Osteoblast (primary cell): ENCODE results near the gene CEMP1. TPM values are rescaled to one million over a fixed set of nuclear protein-coding genes. Genes with fewer than 3 reads are reported as not detected.
A peak's percentile ranks its signal among the peaks of the same experiment; 100 is the strongest.

Experiments used
- DNase-seq: peaks from one replicate; pipeline ENCODE4 v3.0.0; 2011; ENCODE audit warnings: low spot score, mixed read lengths; ENCODE audit not compliant: insufficient read length; ENCODE audit errors: missing footprints
- H2AFZ ChIP-seq: 2 replicates; pipeline ENCODE4 v1.6.0; 2011; ENCODE audit warnings: mild to moderate bottlenecking, low read length
- H3K27ac ChIP-seq: 2 replicates; pipeline ENCODE4 v1.5.1; 2011; ENCODE audit warnings: mild to moderate bottlenecking, low read depth, low read length, moderate library complexity
- H3K27me3 ChIP-seq: 2 replicates; pipeline ENCODE4 v1.6.0; 2012; ENCODE audit warnings: mild to moderate bottlenecking, control low read depth, inconsistent platforms, low read length, moderate library complexity; ENCODE audit not compliant: insufficient read depth
- H3K36me3 ChIP-seq: 2 replicates; pipeline ENCODE4 v1.5.1; 2011; ENCODE audit warnings: mild to moderate bottlenecking, low read length, control low read depth, moderate library complexity; ENCODE audit not compliant: insufficient read depth
- H3K4me1 ChIP-seq: 2 replicates; pipeline ENCODE4 v1.5.1; 2011; ENCODE audit warnings: mild to moderate bottlenecking, low read length, control low read depth, moderate library complexity; ENCODE audit not compliant: insufficient read depth
- H3K4me2 ChIP-seq: 2 replicates; pipeline ENCODE4 v1.6.0; 2011; ENCODE audit warnings: mild to moderate bottlenecking, low read length; ENCODE audit not compliant: insufficient read depth
- H3K4me3 ChIP-seq: fragments of 200-600 bp; sonication (generic); 3 replicates; pipeline ENCODE4 v1.5.1; 2012; ENCODE audit warnings: mild to moderate bottlenecking, low read length, inconsistent platforms; ENCODE audit not compliant: insufficient read depth
- H3K79me2 ChIP-seq: 2 replicates; pipeline ENCODE4 v1.6.0; 2012; ENCODE audit warnings: mild to moderate bottlenecking, low read length, control low read depth, inconsistent platforms; ENCODE audit not compliant: insufficient read depth
- H3K9me3 ChIP-seq: 2 replicates; pipeline ENCODE4 v1.5.1; 2011; ENCODE audit warnings: low read depth, low read length, control low read depth
- H4K20me1 ChIP-seq: 2 replicates; pipeline ENCODE4 v1.6.0; 2012; ENCODE audit warnings: mild to moderate bottlenecking, low read length, control low read depth; ENCODE audit not compliant: insufficient read depth
- total RNA-seq: library from RNA; depleted of rRNA; stranded (reverse); fragments of >200 nt; gene quantifications from 2 replicates; pipeline ENCODE4 v1.2.3, GENCODE V29; 2012
- TF ChIP-seq, protein P1 (sequence below): IDR thresholded peaks from 2 replicates; pipeline ENCODE4 v1.5.1; 2011; ENCODE audit warnings: mild to moderate bottlenecking, low read depth, low read length, moderate library complexity; ENCODE audit errors: extremely low read depth

CEMP1 gene
- total RNA-seq, 1 donor: not detected

DNA sequence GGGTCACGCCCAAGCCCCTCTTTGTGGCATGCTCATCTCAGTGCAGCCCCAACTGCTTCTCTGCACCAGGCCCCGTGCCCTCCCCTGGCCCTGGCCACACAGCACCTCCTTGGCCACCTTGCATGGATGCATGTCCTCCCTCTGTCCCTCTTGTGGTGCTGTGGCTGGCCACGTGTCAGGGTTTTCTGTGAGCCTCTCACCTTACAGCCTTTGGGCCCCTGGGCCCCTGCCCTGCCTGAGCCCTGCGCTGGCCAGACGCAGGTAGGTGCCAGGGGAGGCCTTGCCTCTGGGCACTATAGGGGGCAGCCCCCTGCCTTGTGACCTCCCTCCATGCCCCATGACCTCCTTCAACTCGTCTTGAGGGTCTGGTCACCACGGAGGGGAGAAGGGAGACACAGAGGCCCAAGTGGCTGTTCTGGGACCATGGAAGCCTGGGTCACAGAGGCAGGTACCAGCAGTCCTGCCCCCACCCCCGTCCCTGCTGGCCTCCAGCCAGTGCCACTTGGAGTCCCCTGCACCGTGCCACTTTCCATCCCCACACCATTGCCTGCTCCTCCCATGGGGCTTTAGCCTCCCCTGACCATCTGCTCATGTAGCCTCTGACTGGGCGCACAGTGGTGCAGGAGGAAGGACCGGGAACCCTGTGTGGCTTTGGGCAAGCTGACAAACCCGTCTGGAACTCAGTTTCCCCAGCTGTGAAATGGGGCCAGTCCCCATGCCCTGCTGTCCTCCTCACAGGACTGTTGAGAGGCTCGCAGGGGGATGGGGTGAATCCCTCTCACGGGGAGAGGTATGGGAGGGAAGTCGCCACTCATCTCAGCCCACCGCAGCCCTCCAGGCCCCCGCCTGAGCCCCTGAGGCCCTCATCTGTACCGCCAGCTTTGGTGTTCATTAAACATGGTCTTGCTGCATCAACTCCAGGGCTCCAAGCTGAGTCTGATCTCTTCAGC lies 29.0 kb downstream of the CEMP1 start:
- Histone ChIP-seq H3K9me3 (no peaks in the 10 kb centered on the region), H4K20me1 (peaks cover 29% of the 10 kb centered on the region), H3K27me3 (no peaks in the 10 kb centered on the region), H3K36me3 (peaks cover 6% of the 10 kb centered on the region), H3K4me2 (no peak overlapping the region), H3K27ac (no peak overlapping the region), H3K4me3 (no peak overlapping the region), H3K79me2 (no peaks in the 10 kb centered on the region), H3K4me1 (peaks cover 14% of the 10 kb centered on the region), H2AFZ (no peak overlapping the region)
- TF ChIP-seq, protein P1, sequence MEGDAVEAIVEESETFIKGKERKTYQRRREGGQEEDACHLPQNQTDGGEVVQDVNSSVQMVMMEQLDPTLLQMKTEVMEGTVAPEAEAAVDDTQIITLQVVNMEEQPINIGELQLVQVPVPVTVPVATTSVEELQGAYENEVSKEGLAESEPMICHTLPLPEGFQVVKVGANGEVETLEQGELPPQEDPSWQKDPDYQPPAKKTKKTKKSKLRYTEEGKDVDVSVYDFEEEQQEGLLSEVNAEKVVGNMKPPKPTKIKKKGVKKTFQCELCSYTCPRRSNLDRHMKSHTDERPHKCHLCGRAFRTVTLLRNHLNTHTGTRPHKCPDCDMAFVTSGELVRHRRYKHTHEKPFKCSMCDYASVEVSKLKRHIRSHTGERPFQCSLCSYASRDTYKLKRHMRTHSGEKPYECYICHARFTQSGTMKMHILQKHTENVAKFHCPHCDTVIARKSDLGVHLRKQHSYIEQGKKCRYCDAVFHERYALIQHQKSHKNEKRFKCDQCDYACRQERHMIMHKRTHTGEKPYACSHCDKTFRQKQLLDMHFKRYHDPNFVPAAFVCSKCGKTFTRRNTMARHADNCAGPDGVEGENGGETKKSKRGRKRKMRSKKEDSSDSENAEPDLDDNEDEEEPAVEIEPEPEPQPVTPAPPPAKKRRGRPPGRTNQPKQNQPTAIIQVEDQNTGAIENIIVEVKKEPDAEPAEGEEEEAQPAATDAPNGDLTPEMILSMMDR: no peak
- DNase-seq: peak; percentile 60

DNA sequence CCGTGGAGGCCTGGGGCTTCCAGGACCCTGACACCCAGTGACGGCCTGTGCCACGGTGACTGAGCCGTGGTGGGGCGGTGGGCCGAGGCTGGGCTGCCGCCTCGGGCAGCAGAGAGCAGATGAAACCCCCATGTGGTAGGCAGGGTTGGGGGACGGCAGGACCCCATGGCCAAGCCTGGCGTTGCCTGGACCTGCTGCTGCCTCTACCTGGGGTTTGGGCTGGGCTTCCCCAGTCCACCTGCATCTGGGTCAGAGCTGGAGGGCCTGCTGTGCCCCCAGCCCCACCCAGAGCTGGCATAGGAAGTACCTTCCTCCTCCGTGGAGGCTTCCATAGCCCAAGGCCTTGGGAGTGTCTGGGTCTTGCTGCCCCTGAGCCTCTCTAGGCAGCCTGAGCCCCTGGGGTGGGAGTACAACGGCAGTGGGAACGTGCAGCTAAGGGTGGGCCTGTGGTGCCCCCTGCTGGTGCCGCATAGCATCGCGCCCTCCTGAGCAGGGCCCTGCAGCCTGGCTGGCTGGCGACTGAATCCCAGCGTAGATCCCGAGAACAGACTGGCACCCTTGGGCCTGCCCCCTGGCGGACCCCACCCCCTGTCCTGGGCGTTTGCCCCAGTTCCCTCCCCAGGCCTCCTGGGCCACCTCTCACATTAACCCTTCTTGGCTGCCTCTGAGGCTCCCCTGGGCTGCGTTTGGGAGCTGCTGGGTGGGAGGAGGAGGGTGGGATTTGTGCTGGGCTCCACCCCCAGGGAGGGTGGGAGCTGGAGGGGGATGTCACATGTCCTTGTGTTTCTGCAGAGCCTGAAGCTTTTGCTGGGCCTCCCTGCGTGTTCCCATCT lies 30.1 kb downstream of the CEMP1 start:
- Histone ChIP-seq H3K4me2 (peak overlapping the region; percentile 23), H3K79me2 (no peaks in the 10 kb centered on the region), H4K20me1 (peaks cover 35% of the 10 kb centered on the region), H3K4me3 (no peak overlapping the region), H3K27me3 (no peaks in the 10 kb centered on the region), H2AFZ (no peak overlapping the region), H3K27ac (no peak overlapping the region), H3K4me1 (peaks cover 17% of the 10 kb centered on the region), H3K9me3 (no peaks in the 10 kb centered on the region), H3K36me3 (peaks cover 13% of the 10 kb centered on the region)
- peak; percentile 98 for DNase-seq
- TF ChIP-seq, protein P1: peak; percentile 81

DNA sequence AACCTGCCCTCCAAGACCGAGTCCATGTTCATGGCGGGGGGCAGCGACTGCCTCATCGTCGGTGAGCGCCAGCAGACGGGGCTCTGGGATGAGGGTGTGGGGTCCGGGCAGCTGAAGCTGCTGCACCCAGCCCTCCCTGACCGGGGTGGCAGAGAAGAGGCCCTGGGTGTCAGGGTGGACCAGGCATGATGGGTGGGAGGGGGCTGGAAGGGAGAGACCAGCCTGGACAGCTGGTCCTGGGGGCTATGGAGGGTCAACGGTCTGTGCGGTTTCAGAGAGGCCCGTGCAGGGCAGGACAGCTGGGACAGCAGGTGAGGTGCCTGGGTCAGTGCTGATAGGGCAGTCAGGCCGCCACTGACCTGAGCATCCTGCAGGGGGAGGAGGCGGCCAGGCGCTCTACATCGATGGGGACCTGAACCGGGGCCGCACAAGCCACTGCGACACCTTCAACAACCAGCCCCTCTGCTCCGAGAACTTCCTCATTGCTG lies 30.7 kb downstream of the CEMP1 start:
- peaks cover 17% of the 10 kb centered on the region for H3K4me1 ChIP-seq
- H3K9me3 ChIP-seq: no peaks in the 10 kb centered on the region
- H2AFZ ChIP-seq: no peak overlapping the region
- TF ChIP-seq, protein P1: no peak
- peak; percentile 58 for DNase-seq
- no peak overlapping the region for H3K4me2 ChIP-seq
- no peak overlapping the region for H3K4me3 ChIP-seq
- no peak overlapping the region for H3K27ac ChIP-seq
- peaks cover 35% of the 10 kb centered on the region for H4K20me1 ChIP-seq
- H3K27me3 ChIP-seq: no peaks in the 10 kb centered on the region
- H3K79me2 ChIP-seq: no peaks in the 10 kb centered on the region
- H3K36me3 ChIP-seq: peaks cover 15% of the 10 kb centered on the region
